ENCODE results near the gene NLRP11.

The NLRP11 gene

GRCh38 chr19:55831846-55832245 lies at the start of gene NLRP11:
NLRP11 (minus strand) TSS chr19:55831999; CDS start chr19:55818174, 13,825 bp downstream.
- Histone ChIP-seq H3K9me3 (no peaks in the 10 kb centered on the region), H3K4me3 (ENCODE audit: low read depth in 1 of 2, low read length in 1 of 2) (no peak within 1 kb of the TSS), H3K4me1 (ENCODE audit: control insufficient read depth in 1 of 2, insufficient read depth in 1 of 2, low read depth in 1 of 2, low read length in 1 of 2) (no peaks in the 10 kb centered on the region), H3K27me3 (no peaks in the 10 kb centered on the region), H3K27ac (no peak within 1 kb of the TSS), H3K36me3 (no peaks in the 10 kb centered on the region)
- no peak for TF ChIP-seq CTCF (IDR thresholded peaks at IDR 0.05)

- Histone ChIP-seq H3K9me3 (peaks cover 3% of the 10 kb centered on the region), H3K36me3 (no peaks in the 10 kb centered on the region), H3K27ac (no peak overlapping the region), H3K27me3 (no peaks in the 10 kb centered on the region), H3K4me3 (ENCODE audit: low read depth in 1 of 2, low read length in 1 of 2) (no peak overlapping the region), H3K4me1 (ENCODE audit: control insufficient read depth in 1 of 2, insufficient read depth in 1 of 2, low read depth in 1 of 2, low read length in 1 of 2) (no peaks in the 10 kb centered on the region)
- no peak for TF ChIP-seq CTCF (IDR thresholded peaks at IDR 0.05)
Observed at GRCh38 chr19:55877211-55877610, 45.4 kb upstream of the NLRP11 start.

- Histone ChIP-seq H3K9me3 (peaks cover 10% of the 10 kb centered on the region), H3K4me1 (ENCODE audit: control insufficient read depth in 1 of 2, insufficient read depth in 1 of 2, low read depth in 1 of 2, low read length in 1 of 2) (no peaks in the 10 kb centered on the region), H3K36me3 (no peaks in the 10 kb centered on the region), H3K4me3 (ENCODE audit: low read depth in 1 of 2, low read length in 1 of 2) (no peak overlapping the region), H3K27me3 (no peaks in the 10 kb centered on the region), H3K27ac (no peak overlapping the region)
- no peak for TF ChIP-seq CTCF (IDR thresholded peaks at IDR 0.05)
Observed at GRCh38 chr19:55870736-55871135, 38.9 kb upstream of the NLRP11 start.

- Histone ChIP-seq H3K9me3 (peaks cover 10% of the 10 kb centered on the region), H3K27me3 (no peaks in the 10 kb centered on the region), H3K27ac (no peak overlapping the region), H3K36me3 (no peaks in the 10 kb centered on the region), H3K4me1 (ENCODE audit: control insufficient read depth in 1 of 2, insufficient read depth in 1 of 2, low read depth in 1 of 2, low read length in 1 of 2) (no peaks in the 10 kb centered on the region), H3K4me3 (ENCODE audit: low read depth in 1 of 2, low read length in 1 of 2) (no peak overlapping the region)
- no peak for TF ChIP-seq CTCF (IDR thresholded peaks at IDR 0.05)
Observed at GRCh38 chr19:55867101-55867500, 35.3 kb upstream of the NLRP11 start.

- Histone ChIP-seq H3K27ac (no peak overlapping the region), H3K27me3 (no peaks in the 10 kb centered on the region), H3K36me3 (no peaks in the 10 kb centered on the region), H3K9me3 (peaks cover 10% of the 10 kb centered on the region), H3K4me1 (ENCODE audit: control insufficient read depth in 1 of 2, insufficient read depth in 1 of 2, low read depth in 1 of 2, low read length in 1 of 2) (no peaks in the 10 kb centered on the region), H3K4me3 (ENCODE audit: low read depth in 1 of 2, low read length in 1 of 2) (no peak overlapping the region)
- TF ChIP-seq CTCF (IDR thresholded peaks at IDR 0.05): no peak
Observed at GRCh38 chr19:55866521-55866920, 34.7 kb upstream of the NLRP11 start.

- no peak for TF ChIP-seq CTCF (IDR thresholded peaks at IDR 0.05)
- H3K4me3 ChIP-seq (ENCODE audit: low read depth in 1 of 2, low read length in 1 of 2): no peak overlapping the region
- no peak overlapping the region for H3K27ac ChIP-seq
- H3K4me1 ChIP-seq (ENCODE audit: control insufficient read depth in 1 of 2, insufficient read depth in 1 of 2, low read depth in 1 of 2, low read length in 1 of 2): no peaks in the 10 kb centered on the region
- no peaks in the 10 kb centered on the region for H3K27me3 ChIP-seq
- H3K36me3 ChIP-seq: no peaks in the 10 kb centered on the region
- H3K9me3 ChIP-seq: no peaks in the 10 kb centered on the region
Observed at GRCh38 chr19:55858969-55859368, 27.2 kb upstream of the NLRP11 start.

All from neutrophil (primary cell).